ENCODE measurements around the gene PPHLN1. TPM values are rescaled to one million over a fixed set of nuclear protein-coding genes. Genes with fewer than 3 reads are reported as not detected.
"Not testable (repeated sequence)": the region's sequence is repeated elsewhere in the genome, so short reads cannot be mapped to it uniquely, and the experiment has no call there.

The PPHLN1 gene
- total RNA-seq, 1 donor from 2014 or later, result 57.2 TPM

- Histone ChIP-seq H3K4me3 (ENCODE audit: low read depth, low read length) (no peak overlapping the region), H3K36me3 (ENCODE audit: control insufficient read depth, insufficient read depth, low read length) (no peaks in the 10 kb centered on the region), H3K27me3 (ENCODE audit: control insufficient read depth, insufficient read depth, low read length) (no peaks in the 10 kb centered on the region)
- no peak for DNase-seq (ENCODE audit: low read depth)
- TF ChIP-seq CTCF (IDR thresholded peaks at IDR 0.05; ENCODE audit: insufficient read depth, low read length, poor library complexity, severe bottlenecking), result no peak
Observed at GRCh38 chr12:42336286-42336685, 10.3 kb downstream of the PPHLN1 start.

GRCh38 chr12:42338280-42338679, 12.3 kb downstream of the PPHLN1 start:
- no peaks in the 10 kb centered on the region for H3K36me3 ChIP-seq (ENCODE audit: control insufficient read depth, insufficient read depth, low read length)
- no peak overlapping the region for H3K4me3 ChIP-seq (ENCODE audit: low read depth, low read length)
- H3K27me3 ChIP-seq (ENCODE audit: control insufficient read depth, insufficient read depth, low read length), result no peaks in the 10 kb centered on the region
- DNase-seq (ENCODE audit: low read depth), result no peak
- TF ChIP-seq CTCF (IDR thresholded peaks at IDR 0.05; ENCODE audit: insufficient read depth, low read length, poor library complexity, severe bottlenecking), result no peak

GRCh38 chr12:42342028-42342427, 16.1 kb downstream of the PPHLN1 start:
- no peaks in the 10 kb centered on the region for H3K27me3 ChIP-seq (ENCODE audit: control insufficient read depth, insufficient read depth, low read length)
- no peak overlapping the region for H3K4me3 ChIP-seq (ENCODE audit: low read depth, low read length)
- TF ChIP-seq CTCF (IDR thresholded peaks at IDR 0.05; ENCODE audit: insufficient read depth, low read length, poor library complexity, severe bottlenecking), result no peak
- no peak for DNase-seq (ENCODE audit: low read depth)
- no peaks in the 10 kb centered on the region for H3K36me3 ChIP-seq (ENCODE audit: control insufficient read depth, insufficient read depth, low read length)

- DNase-seq (ENCODE audit: low read depth), result no peak
- no peaks in the 10 kb centered on the region for H3K36me3 ChIP-seq (ENCODE audit: control insufficient read depth, insufficient read depth, low read length)
- no peaks in the 10 kb centered on the region for H3K27me3 ChIP-seq (ENCODE audit: control insufficient read depth, insufficient read depth, low read length)
- no peak for TF ChIP-seq CTCF (IDR thresholded peaks at IDR 0.05; ENCODE audit: insufficient read depth, low read length, poor library complexity, severe bottlenecking)
- no peak overlapping the region for H3K4me3 ChIP-seq (ENCODE audit: low read depth, low read length)
Observed at GRCh38 chr12:42343721-42344120, 17.8 kb downstream of the PPHLN1 start.

- no peaks in the 10 kb centered on the region for H3K36me3 ChIP-seq (ENCODE audit: control insufficient read depth, insufficient read depth, low read length)
- no peak for TF ChIP-seq CTCF (IDR thresholded peaks at IDR 0.05; ENCODE audit: insufficient read depth, low read length, poor library complexity, severe bottlenecking)
- H3K4me3 ChIP-seq (ENCODE audit: low read depth, low read length), result no peak overlapping the region
- no peak for DNase-seq (ENCODE audit: low read depth)
- H3K27me3 ChIP-seq (ENCODE audit: control insufficient read depth, insufficient read depth, low read length), result no peaks in the 10 kb centered on the region
Observed at GRCh38 chr12:42346403-42347002, 20.5 kb downstream of the PPHLN1 start.

DNA sequence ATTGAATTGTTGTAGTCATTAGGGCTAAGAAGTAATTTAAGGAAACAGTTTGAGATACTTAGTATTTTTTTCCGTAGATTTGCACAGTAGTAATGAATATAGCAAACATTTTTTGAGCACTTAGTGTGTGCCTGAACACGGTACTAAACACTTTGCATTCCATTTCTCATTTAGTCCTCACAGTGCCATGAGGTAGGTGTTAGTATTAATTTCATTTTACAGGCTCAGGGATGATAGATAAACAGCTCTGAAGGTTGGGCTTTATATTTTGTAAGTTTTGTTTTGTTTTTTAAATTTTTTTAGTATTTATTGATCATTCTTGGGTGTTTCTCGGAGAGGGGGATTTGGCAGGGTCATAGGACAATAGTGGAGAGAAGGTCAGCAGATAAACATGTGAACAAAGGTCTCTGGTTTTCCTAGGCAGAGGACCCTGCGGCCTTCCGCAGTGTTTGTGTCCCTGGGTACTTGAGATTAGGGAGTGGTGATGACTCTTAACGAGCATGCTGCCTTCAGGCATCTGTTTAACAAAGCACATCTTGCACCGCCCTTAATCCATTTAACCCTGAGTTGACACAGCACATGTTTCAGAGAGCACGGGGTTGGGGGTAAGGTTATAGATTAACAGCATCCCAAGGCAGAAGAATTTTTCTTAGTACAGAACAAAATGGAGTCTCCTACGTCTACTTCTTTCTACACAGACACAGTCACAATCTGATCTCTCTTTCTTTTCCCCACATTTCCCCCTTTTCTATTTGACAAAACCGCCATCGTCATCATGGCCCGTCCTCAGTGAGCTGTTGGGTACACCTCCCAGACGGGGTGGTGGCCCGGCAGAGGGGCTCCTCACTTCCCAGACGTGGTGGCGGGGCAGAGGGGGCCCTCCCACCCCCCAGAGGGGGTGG, 23.4 kb downstream of the PPHLN1 start:
- not testable (repeated sequence) for H3K36me3 ChIP-seq (ENCODE audit: control insufficient read depth, insufficient read depth, low read length); H3K4me3 ChIP-seq (ENCODE audit: low read depth, low read length); DNase-seq (ENCODE audit: low read depth); H3K27me3 ChIP-seq (ENCODE audit: control insufficient read depth, insufficient read depth, low read length)

GRCh38 chr12:42350021-42350407, 24.0 kb downstream of the PPHLN1 start:
- DNase-seq (ENCODE audit: low read depth); H3K4me3 ChIP-seq (ENCODE audit: low read depth, low read length); H3K36me3 ChIP-seq (ENCODE audit: control insufficient read depth, insufficient read depth, low read length); H3K27me3 ChIP-seq (ENCODE audit: control insufficient read depth, insufficient read depth, low read length): not testable (repeated sequence)
